B cell (primary cell): ENCODE measurements around the gene RAB10.

Source experiments
- EZH2 ChIP-seq: IDR thresholded peaks from 2 replicates; pipeline ENCODE4 v1.6.1; 2012; ENCODE audit warnings: borderline replicate concordance, low read depth, mild to moderate bottlenecking, moderate library complexity, low read length; ENCODE audit not compliant: insufficient read depth, poor library complexity, severe bottlenecking
- TF ChIP-seq, protein P1 (sequence below): fragments of 200-600 bp; IDR thresholded peaks from one replicate; pipeline ENCODE4 v1.8.0; 2022; ENCODE audit warnings: antibody characterized with exemption, mild to moderate bottlenecking

DNA sequence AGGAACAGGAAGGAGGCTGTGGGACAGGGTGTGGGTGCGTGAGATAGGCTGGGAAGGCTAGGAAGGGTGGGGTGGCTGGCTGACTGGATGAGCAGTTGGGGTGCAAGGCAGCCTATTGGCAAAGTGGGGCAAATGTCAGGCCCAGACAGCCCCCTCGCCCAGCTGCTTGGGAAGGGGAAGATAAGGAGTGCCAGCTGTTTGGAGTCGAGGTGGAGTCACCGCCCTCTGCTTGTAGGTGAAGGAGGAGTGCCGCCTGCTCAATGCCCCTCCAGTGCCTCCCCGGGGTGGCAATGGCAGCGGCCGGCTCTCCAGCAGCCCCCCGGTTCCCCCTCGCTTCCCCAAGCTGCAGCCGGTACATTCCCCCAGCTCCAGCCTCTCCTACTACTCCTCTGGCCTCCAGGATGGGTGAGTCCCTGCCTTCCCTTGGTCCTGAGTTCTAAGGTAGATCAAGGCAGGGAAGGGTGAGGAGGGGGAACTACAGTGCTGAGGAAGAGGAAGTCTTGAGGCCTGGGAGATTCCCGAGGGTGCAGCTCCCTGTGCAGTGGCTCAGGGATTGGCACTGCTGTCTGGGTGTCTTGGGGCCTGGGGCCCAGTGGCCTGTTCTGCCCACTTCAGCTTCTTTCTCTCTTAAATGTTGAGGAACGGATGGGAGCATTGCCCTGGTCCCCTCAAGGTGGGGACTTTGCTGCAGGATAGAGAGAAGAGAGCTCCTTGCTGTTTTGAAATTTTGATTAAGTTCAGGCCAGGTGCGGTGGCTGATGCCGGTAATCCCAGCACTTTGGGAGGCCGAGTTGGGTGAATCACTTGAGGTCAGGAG lies 152.3 kb downstream of the RAB10 start:
- TF ChIP-seq EZH2 = no peak
- TF ChIP-seq, protein P1, sequence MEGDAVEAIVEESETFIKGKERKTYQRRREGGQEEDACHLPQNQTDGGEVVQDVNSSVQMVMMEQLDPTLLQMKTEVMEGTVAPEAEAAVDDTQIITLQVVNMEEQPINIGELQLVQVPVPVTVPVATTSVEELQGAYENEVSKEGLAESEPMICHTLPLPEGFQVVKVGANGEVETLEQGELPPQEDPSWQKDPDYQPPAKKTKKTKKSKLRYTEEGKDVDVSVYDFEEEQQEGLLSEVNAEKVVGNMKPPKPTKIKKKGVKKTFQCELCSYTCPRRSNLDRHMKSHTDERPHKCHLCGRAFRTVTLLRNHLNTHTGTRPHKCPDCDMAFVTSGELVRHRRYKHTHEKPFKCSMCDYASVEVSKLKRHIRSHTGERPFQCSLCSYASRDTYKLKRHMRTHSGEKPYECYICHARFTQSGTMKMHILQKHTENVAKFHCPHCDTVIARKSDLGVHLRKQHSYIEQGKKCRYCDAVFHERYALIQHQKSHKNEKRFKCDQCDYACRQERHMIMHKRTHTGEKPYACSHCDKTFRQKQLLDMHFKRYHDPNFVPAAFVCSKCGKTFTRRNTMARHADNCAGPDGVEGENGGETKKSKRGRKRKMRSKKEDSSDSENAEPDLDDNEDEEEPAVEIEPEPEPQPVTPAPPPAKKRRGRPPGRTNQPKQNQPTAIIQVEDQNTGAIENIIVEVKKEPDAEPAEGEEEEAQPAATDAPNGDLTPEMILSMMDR = no peak
